ENCODE results near the gene MAPKAP1.

- TF ChIP-seq CREB1 (IDR thresholded peaks at IDR 0.05) (no peak), CREB1 (CRISPR knock-in tag; IDR thresholded peaks at IDR 0.05) (no peak), PCBP1 (IDR thresholded peaks at IDR 0.05; ENCODE audit: low read depth, low read length, poor library complexity, severe bottlenecking) (no peak), YY1 (IDR thresholded peaks at IDR 0.05; ENCODE audit: borderline replicate concordance in 1 of 3, control insufficient read depth in 1 of 3, extremely low read depth in 1 of 3, insufficient read depth in 3 of 3, insufficient read length in 1 of 3, insufficient replicate concordance in 2 of 3, low read depth in 1 of 3, low read length in 2 of 3) (no peak), ERF (CRISPR knock-in tag; IDR thresholded peaks at IDR 0.05) (no peak), KLF10 (CRISPR knock-in tag; IDR thresholded peaks at IDR 0.05) (no peak), MEF2A (IDR thresholded peaks at IDR 0.05; ENCODE audit: control insufficient read depth, low read depth, low read length) (no peak), ZNF324 (CRISPR knock-in tag; IDR thresholded peaks at IDR 0.05) (no peak), ZNF24 (IDR thresholded peaks at IDR 0.05) (no peak), LEF1 (IDR thresholded peaks at IDR 0.05) (no peak), CC2D1A (IDR thresholded peaks at IDR 0.05) (no peak)
These were observed 177.2 kb downstream of the MAPKAP1 start for GRCh38 chr9:125529589-125530515.

Data from K562 (cell line).